Epithelial cell of proximal tubule (primary cell): Measurements from ENCODE around the gene SYT6. TPM values are rescaled to one million over a fixed set of nuclear protein-coding genes. Genes with fewer than 3 reads are reported as not detected.

ENCODE experiments used
- DNase-seq: peaks from one replicate; pipeline ENCODE4 v3.0.0-alpha.2; 2011; ENCODE audit warnings: low read depth
- H3K4me3 ChIP-seq: 2 replicates; pipeline ENCODE4 v1.5.1; 2011; ENCODE audit warnings: low read depth, mild to moderate bottlenecking, low read length
- CTCF ChIP-seq: conservative IDR thresholded peaks from 2 replicates; pipeline ENCODE4 v1.5.1; 2012; ENCODE audit warnings: low read depth, mild to moderate bottlenecking, low read length
- total RNA-seq: library from RNA; depleted of rRNA; stranded (reverse); fragments of >200 nt; gene quantifications from 2 replicates; pipeline ENCODE4 v1.2.3, GENCODE V29; 2015

The SYT6 gene
- total RNA-seq, 1 donor from 2014 or later = not detected

GRCh38 chr1:114112775-114113174 lies 40.9 kb downstream of the SYT6 start:
- no peak for DNase-seq
- TF ChIP-seq CTCF = no peak
- H3K4me3 ChIP-seq = no peak overlapping the region

DNA sequence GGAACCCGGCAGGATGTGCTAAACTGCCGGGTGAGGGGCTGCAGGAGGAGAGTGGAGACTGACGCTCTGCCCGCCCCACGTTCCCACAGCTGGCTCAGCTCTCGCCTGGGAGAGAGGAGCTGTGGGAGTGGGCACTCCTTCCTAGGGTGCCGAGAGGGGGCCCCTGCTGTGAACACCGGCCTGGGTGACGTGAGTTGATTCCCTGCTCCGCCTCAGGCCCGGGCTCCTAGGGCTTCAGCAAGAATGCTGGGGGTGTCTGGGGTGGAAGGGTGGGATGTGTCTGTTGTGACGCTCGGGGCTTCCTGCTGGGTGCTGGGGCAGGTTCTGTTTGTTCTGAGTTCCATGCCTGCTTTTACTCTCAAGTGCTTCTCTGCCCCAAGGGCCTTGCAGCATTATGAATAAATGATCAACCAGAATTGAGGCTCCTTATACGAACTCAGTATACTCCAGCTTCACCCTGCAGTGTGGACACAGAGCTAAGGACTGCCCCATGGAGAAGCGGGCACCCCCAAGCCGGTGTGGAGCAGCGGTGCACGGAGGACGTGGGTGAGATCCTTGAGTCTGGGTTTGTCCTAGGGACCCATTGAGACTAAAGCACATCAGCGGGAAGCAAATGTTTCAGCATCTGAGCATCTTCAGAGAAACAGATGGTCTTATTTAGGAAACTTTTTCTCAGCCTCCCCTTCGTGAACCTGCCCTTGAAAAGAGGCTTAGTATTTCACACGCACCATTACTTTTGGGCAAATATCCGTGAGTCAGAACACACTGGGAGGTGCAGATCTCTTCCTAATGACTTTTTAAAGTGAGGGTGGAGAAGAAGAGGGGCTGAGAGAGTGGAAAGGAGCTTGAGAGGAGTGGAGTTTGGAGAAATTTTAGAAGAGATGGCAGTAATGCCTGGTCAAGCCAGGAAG lies 41.7 kb downstream of the SYT6 start:
- DNase-seq = no peak
- H3K4me3 ChIP-seq = no peak overlapping the region
- TF ChIP-seq CTCF = no peak

GRCh38 chr1:114109981-114110380 lies 43.7 kb downstream of the SYT6 start:
- no peak overlapping the region for H3K4me3 ChIP-seq
- TF ChIP-seq CTCF = no peak
- no peak for DNase-seq

- DNase-seq = no peak
- no peak overlapping the region for H3K4me3 ChIP-seq
- no peak for TF ChIP-seq CTCF
Observed at GRCh38 chr1:114108751-114109255, 44.9 kb downstream of the SYT6 start.

DNA sequence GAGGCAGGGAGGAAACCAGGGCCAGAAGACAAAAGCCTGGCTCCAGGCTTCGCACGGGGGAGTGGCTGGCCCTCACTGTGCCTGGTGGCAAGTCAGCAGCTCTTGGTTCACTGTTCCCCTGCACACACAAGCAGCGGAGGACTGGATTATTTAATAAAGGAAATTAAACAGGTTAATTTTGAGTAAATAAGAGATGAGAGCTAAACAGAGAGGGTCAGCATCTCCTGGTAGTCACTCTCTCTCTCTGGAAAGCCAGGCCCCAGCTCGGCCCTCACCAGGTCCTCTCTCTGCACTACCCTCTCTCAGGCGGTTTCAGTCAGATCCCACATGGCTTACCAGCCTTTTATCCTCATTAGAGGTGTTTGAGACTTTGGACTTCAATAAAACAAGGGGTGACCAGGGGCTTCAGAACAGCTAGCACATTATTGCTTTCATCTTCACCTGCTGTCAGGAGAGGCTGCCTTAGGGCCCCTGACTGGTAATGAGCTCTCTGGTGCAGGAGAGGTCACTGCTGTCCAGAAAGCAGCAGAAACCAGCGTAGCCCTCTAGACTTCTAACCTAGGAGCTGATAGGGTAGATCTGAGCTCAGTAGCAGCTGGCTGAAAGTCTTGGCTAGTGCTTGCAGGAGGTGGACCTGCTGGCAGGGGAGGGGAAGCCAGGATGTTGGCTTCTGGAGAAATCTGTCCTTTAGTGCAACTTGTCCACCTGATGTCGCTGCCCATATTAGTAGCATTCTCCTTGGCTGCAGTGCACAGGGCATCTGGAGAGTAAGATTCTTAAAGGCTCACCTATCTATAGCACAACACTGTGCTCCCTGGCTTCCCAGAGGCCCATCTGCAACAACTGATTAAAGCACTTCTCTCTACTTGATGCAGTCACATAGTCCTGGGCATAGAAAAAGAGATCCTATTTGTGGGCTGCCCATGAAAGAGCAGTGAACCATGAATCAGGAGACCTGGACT lies 45.9 kb downstream of the SYT6 start:
- H3K4me3 ChIP-seq = no peak overlapping the region
- TF ChIP-seq CTCF = no peak
- DNase-seq = no peak

GRCh38 chr1:114105421-114105979 lies 48.2 kb downstream of the SYT6 start:
- no peak for TF ChIP-seq CTCF
- no peak for DNase-seq
- no peak overlapping the region for H3K4me3 ChIP-seq
